K562 (cell line): ENCODE data around the gene SNX27. TPM values are rescaled to one million over a fixed set of nuclear protein-coding genes. Genes with fewer than 3 reads are reported as not detected.
A peak's percentile ranks its signal among the peaks of the same experiment; 100 is the strongest.

Experiments
- CBFA2T3 ChIP-seq: fragments of 450-650 bp; IDR thresholded peaks from 2 replicates; pipeline ENCODE4 v1.6.1; 2017
- EHMT2 ChIP-seq: fragments of 450-650 bp; IDR thresholded peaks from 2 replicates; pipeline ENCODE4 v1.6.1; 2018; ENCODE audit warnings: antibody characterized with exemption
- GABPB2 ChIP-seq: fragments of 250-450 bp; sonication (Bioruptor Pico); conservative IDR thresholded peaks from 2 replicates; pipeline ENCODE4 v1.5.1; 2021; ENCODE audit warnings: mild to moderate bottlenecking
- GATA2 ChIP-seq: sonication (generic); formaldehyde crosslinking; IDR thresholded peaks from 2 replicates; pipeline ENCODE4 v1.4.0; 2020; ENCODE audit warnings: mild to moderate bottlenecking, missing genetic modification reagents
- GATAD2B ChIP-seq: fragments of 450-650 bp; IDR thresholded peaks from 2 replicates; pipeline ENCODE4 v1.6.1; 2017; ENCODE audit warnings: mild to moderate bottlenecking, borderline replicate concordance
- KDM1A ChIP-seq, 2 experiments: fragments of 450-650 bp; IDR thresholded peaks; 2 replicates each; pipeline ENCODE4 v1.6.1; 2016; ENCODE audit warnings: mild to moderate bottlenecking in 2 of 2
- LEF1 ChIP-seq: fragments of 450-650 bp; IDR thresholded peaks from 2 replicates; pipeline ENCODE4 v1.6.1; 2016; ENCODE audit warnings: mild to moderate bottlenecking
- MCM3 ChIP-seq: fragments of 450-650 bp; IDR thresholded peaks from 2 replicates; pipeline ENCODE4 v1.6.1; 2016
- NBN ChIP-seq: fragments of 450-650 bp; IDR thresholded peaks from 2 replicates; pipeline ENCODE4 v1.6.1; 2016; ENCODE audit warnings: low read depth, mild to moderate bottlenecking
- NEUROD1 ChIP-seq: fragments of 150-350 bp; IDR thresholded peaks from 2 replicates; pipeline ENCODE4 v1.6.1; 2014; ENCODE audit warnings: borderline replicate concordance, low read length, low read depth; ENCODE audit not compliant: partially characterized antibody
- PTRF ChIP-seq: fragments of 450-650 bp; IDR thresholded peaks from 2 replicates; pipeline ENCODE4 v1.6.1; 2016; ENCODE audit warnings: mild to moderate bottlenecking, missing genetic modification characterization, missing compliant biosample characterization
- SP2 ChIP-seq: IDR thresholded peaks from 2 replicates; pipeline ENCODE4 v1.6.1; 2011; ENCODE audit warnings: mild to moderate bottlenecking, low read depth, low read length, moderate library complexity; ENCODE audit not compliant: poor library complexity, severe bottlenecking; ENCODE audit errors: extremely low read depth
- TAL1 ChIP-seq: fragments of 450-650 bp; IDR thresholded peaks from 2 replicates; pipeline ENCODE4 v1.6.1; 2016; ENCODE audit warnings: mild to moderate bottlenecking
- TEAD4 ChIP-seq, 2 experiments: sonication (generic) in 1 of 2; formaldehyde crosslinking in 1 of 2; IDR thresholded peaks; 2 replicates each; pipeline versions ENCODE4 v1.6.1 to v1.8.0; 2012 to 2022; ENCODE audit warnings: borderline replicate concordance in 1 of 2, inconsistent platforms in 1 of 2, low read length in 1 of 2, mild to moderate bottlenecking in 1 of 2, missing genetic modification reagents in 1 of 2
- ZNF175 ChIP-seq: fragments of 200-800 bp; sonication (Bioruptor generic); IDR thresholded peaks from 2 replicates; pipeline ENCODE4 v1.6.1; 2016; ENCODE audit warnings: low read depth, mild to moderate bottlenecking, missing genetic modification characterization, missing compliant biosample characterization
- ZNF253 ChIP-seq: fragments of 250-450 bp; sonication (Bioruptor Pico); conservative IDR thresholded peaks from 2 replicates; pipeline ENCODE4 v1.6.1; 2021; ENCODE audit warnings: mild to moderate bottlenecking
- ZNF316 ChIP-seq: fragments of 450-650 bp; IDR thresholded peaks from 2 replicates; pipeline ENCODE4 v1.6.1; 2016
- ZNF324 ChIP-seq: fragments of 250-450 bp; sonication (Bioruptor Pico); IDR thresholded peaks from 2 replicates; pipeline ENCODE4 v1.4.0; 2020; ENCODE audit warnings: mild to moderate bottlenecking
- ZNF778 ChIP-seq: fragments of 450-650 bp; formaldehyde crosslinking; IDR thresholded peaks from 2 replicates; pipeline ENCODE4 v1.4.0; 2020; ENCODE audit warnings: mild to moderate bottlenecking, moderate library complexity
- polyA plus RNA-seq, 8 experiments: library from polyadenylated mRNA; depleted of rRNA in 4 of 8; stranded (reverse) in 5 of 8; unstranded in 3 of 8; fragments of >200 nt; fragmentation: Nextera tagmentation in 2 of 8; fragmentation: Illumina TruSeq in 1 of 8; extraction: Ambion mirVana in 2 of 8; extraction: Trizol in 1 of 8; gene quantifications; 2 replicates each; pipeline versions ENCODE4 v1.2.1 to v1.2.3, GENCODE V29; 2011 to 2014; ENCODE audit warnings: inconsistent platforms in 1 of 8, missing spikeins in 1 of 8
- total RNA-seq, 7 experiments: library from RNA; depleted of rRNA in 6 of 7; stranded (reverse); fragments of >200 nt in 6 of 7; fragmentation: Illumina TruSeq in 2 of 7; extraction: Trizol in 2 of 7; gene quantifications; 2 replicates each; pipeline versions ENCODE4 v1.2.1 to v1.2.3, GENCODE V29; 2011 to 2021; ENCODE audit warnings: low replicate concordance in 1 of 7
- TF ChIP-seq, protein P1 (sequence below), 2 experiments: fragments of 450-650 bp in 1 of 2; sonication (generic) in 1 of 2; formaldehyde crosslinking in 1 of 2; IDR thresholded peaks; 2 replicates each; pipeline versions ENCODE4 v1.7.1 to v1.9.0; 2016 to 2022; ENCODE audit warnings: inconsistent platforms in 1 of 2, mild to moderate bottlenecking in 1 of 2, missing genetic modification reagents in 1 of 2
- TF ChIP-seq, protein P2 (sequence below): fragments of 450-650 bp; IDR thresholded peaks from 2 replicates; pipeline ENCODE4 v1.6.1; 2014; ENCODE audit warnings: low read depth, mild to moderate bottlenecking, moderate library complexity, borderline replicate concordance

Gene SNX27
- total and polyA plus RNA-seq, 9 of the 15 experiments (the other 6 are each of a cell fraction or from before 2014, with no cell fraction given), result 4.5 to 18.7 (median 10.1) TPM

DNA sequence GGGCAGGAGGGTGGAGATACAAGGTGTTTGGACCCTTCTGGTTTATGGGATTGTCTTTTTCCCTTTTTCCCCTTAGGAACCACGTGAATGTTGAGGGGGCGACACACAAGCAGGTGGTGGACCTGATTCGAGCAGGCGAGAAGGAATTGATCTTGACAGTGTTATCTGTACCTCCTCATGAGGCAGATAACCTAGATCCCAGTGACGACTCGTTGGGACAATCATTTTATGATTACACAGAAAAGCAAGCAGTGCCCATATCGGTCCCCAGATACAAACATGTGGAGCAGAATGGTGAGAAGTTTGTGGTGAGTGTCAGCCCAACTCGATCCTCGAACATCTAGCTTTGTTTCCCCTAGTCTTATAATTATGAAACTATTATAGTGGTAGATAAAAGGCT, 27.0 kb downstream of the SNX27 start (continued):
- TF ChIP-seq CBFA2T3 (peak; percentile 69), ZNF175 (CRISPR knock-in tag) (no peak), ZNF253 (CRISPR knock-in tag) (no peak), LEF1 (no peak), NEUROD1 (no peak), ZNF324 (CRISPR knock-in tag) (no peak), GABPB2 (CRISPR knock-in tag) (no peak), GATA2 (CRISPR knock-in tag) (no peak), PTRF (tag) (no peak), KDM1A (IDR thresholded peaks at IDR 0.05) (peak in 1 of 2 experiments; percentile 19; a peak in 1 of 4 replicates), SP2 (no peak), NBN (no peak), TEAD4 (IDR thresholded peaks at IDR 0.05; ENCODE audit: low read length) (peak; percentile 14; the same call in 1 of the 2 replicates), TEAD4 (CRISPR knock-in tag; IDR thresholded peaks at IDR 0.05; ENCODE audit: borderline replicate concordance) (no peak), TAL1 (peak; percentile 8; the same call in 1 of the 2 replicates), GATAD2B (no peak), EHMT2 (no peak), MCM3 (no peak), ZNF778 (no peak), ZNF316 (no peak)
- TF ChIP-seq, protein P1, sequence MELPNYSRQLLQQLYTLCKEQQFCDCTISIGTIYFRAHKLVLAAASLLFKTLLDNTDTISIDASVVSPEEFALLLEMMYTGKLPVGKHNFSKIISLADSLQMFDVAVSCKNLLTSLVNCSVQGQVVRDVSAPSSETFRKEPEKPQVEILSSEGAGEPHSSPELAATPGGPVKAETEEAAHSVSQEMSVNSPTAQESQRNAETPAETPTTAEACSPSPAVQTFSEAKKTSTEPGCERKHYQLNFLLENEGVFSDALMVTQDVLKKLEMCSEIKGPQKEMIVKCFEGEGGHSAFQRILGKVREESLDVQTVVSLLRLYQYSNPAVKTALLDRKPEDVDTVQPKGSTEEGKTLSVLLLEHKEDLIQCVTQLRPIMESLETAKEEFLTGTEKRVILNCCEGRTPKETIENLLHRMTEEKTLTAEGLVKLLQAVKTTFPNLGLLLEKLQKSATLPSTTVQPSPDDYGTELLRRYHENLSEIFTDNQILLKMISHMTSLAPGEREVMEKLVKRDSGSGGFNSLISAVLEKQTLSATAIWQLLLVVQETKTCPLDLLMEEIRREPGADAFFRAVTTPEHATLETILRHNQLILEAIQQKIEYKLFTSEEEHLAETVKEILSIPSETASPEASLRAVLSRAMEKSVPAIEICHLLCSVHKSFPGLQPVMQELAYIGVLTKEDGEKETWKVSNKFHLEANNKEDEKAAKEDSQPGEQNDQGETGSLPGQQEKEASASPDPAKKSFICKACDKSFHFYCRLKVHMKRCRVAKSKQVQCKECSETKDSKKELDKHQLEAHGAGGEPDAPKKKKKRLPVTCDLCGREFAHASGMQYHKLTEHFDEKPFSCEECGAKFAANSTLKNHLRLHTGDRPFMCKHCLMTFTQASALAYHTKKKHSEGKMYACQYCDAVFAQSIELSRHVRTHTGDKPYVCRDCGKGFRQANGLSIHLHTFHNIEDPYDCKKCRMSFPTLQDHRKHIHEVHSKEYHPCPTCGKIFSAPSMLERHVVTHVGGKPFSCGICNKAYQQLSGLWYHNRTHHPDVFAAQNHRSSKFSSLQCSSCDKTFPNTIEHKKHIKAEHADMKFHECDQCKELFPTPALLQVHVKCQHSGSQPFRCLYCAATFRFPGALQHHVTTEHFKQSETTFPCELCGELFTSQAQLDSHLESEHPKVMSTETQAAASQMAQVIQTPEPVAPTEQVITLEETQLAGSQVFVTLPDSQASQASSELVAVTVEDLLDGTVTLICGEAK (IDR thresholded peaks at IDR 0.05), result no peak
- TF ChIP-seq, protein P1 (CRISPR knock-in tag; IDR thresholded peaks at IDR 0.05), result no peak
- TF ChIP-seq, protein P2, sequence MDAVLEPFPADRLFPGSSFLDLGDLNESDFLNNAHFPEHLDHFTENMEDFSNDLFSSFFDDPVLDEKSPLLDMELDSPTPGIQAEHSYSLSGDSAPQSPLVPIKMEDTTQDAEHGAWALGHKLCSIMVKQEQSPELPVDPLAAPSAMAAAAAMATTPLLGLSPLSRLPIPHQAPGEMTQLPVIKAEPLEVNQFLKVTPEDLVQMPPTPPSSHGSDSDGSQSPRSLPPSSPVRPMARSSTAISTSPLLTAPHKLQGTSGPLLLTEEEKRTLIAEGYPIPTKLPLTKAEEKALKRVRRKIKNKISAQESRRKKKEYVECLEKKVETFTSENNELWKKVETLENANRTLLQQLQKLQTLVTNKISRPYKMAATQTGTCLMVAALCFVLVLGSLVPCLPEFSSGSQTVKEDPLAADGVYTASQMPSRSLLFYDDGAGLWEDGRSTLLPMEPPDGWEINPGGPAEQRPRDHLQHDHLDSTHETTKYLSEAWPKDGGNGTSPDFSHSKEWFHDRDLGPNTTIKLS, result no peak
